Astrocyte (in vitro differentiated cells and primary cell): ENCODE data around the gene BTRC. TPM values are rescaled to one million over a fixed set of nuclear protein-coding genes. Genes with fewer than 3 reads are reported as not detected.

Experiments used
- DNase-seq: peaks from one replicate; pipeline ENCODE4 v3.0.0-alpha.2; 2010; ENCODE audit warnings: low read depth
- FAIRE-seq: peaks from 2 replicates; lab custom pipeline; 2011; peaks lifted over from hg19 to GRCh38; lab: Jason Lieb, UNC
- H2AFZ ChIP-seq: 2 replicates; pipeline ENCODE4 v1.6.0; 2012; ENCODE audit warnings: low read depth, low read length, inconsistent platforms
- H3K27ac ChIP-seq: 2 replicates; pipeline ENCODE4 v1.5.1; 2011; ENCODE audit warnings: low read depth, low read length, inconsistent platforms
- H3K27me3 ChIP-seq: 2 replicates; pipeline ENCODE4 v1.6.0; 2011; ENCODE audit warnings: low read length, inconsistent platforms; ENCODE audit not compliant: insufficient read depth
- H3K36me3 ChIP-seq: 2 replicates; pipeline ENCODE4 v1.5.1; 2011; ENCODE audit warnings: low read length, inconsistent platforms; ENCODE audit not compliant: insufficient read depth
- H3K4me1 ChIP-seq: 2 replicates; pipeline ENCODE4 v1.5.1; 2011; ENCODE audit warnings: low read length, inconsistent platforms; ENCODE audit not compliant: insufficient read depth
- H3K4me2 ChIP-seq: 2 replicates; pipeline ENCODE4 v1.6.0; 2012; ENCODE audit warnings: low read length, inconsistent platforms
- H3K4me3 ChIP-seq: 2 replicates; pipeline ENCODE4 v1.5.1; 2011; ENCODE audit warnings: low read depth, mild to moderate bottlenecking, low read length, inconsistent platforms; ENCODE audit not compliant: insufficient read depth
- H3K79me2 ChIP-seq: 2 replicates; pipeline ENCODE4 v1.6.0; 2012; ENCODE audit warnings: mild to moderate bottlenecking, low read length, inconsistent platforms; ENCODE audit not compliant: insufficient read depth
- H3K9ac ChIP-seq: 2 replicates; pipeline ENCODE4 v1.6.0; 2012; ENCODE audit warnings: mild to moderate bottlenecking, low read length, inconsistent platforms
- H3K9me3 ChIP-seq: 2 replicates; pipeline ENCODE4 v1.5.1; 2012; ENCODE audit warnings: low read depth, mild to moderate bottlenecking, low read length, inconsistent platforms; ENCODE audit not compliant: insufficient read depth
- H4K20me1 ChIP-seq: 2 replicates; pipeline ENCODE4 v1.6.0; 2012; ENCODE audit warnings: low read length, inconsistent platforms; ENCODE audit not compliant: insufficient read depth
- H3K27ac Mint-ChIP-seq: one replicate; pipeline ENCODE4 v1.8.0; 2021; ENCODE audit warnings: mild to moderate bottlenecking, mixed read lengths; ENCODE audit not compliant: unreplicated experiment
- H3K27me3 Mint-ChIP-seq: one replicate; pipeline ENCODE4 v1.8.0; 2021; ENCODE audit warnings: low read depth, mixed read lengths; ENCODE audit not compliant: unreplicated experiment
- H3K36me3 Mint-ChIP-seq: one replicate; pipeline ENCODE4 v1.8.0; 2021; ENCODE audit warnings: low read depth, mixed read lengths; ENCODE audit not compliant: unreplicated experiment
- H3K4me1 Mint-ChIP-seq: one replicate; pipeline ENCODE4 v1.8.0; 2021; ENCODE audit warnings: low read depth, mixed read lengths; ENCODE audit not compliant: unreplicated experiment
- H3K4me3 Mint-ChIP-seq: one replicate; pipeline ENCODE4 v1.8.0; 2021; ENCODE audit warnings: mild to moderate bottlenecking, moderate library complexity, mixed read lengths; ENCODE audit not compliant: unreplicated experiment
- H3K9me3 Mint-ChIP-seq: one replicate; pipeline ENCODE4 v1.8.0; 2021; ENCODE audit warnings: mild to moderate bottlenecking, mixed read lengths; ENCODE audit not compliant: unreplicated experiment
- CTCF ChIP-seq: IDR thresholded peaks from 2 replicates; pipeline ENCODE4 v1.5.1; 2011; ENCODE audit warnings: low read depth, mild to moderate bottlenecking, inconsistent platforms, low read length, moderate library complexity; ENCODE audit not compliant: insufficient read depth
- EZH2 ChIP-seq: IDR thresholded peaks from 2 replicates; pipeline ENCODE4 v1.6.1; 2012; ENCODE audit warnings: mild to moderate bottlenecking, low read length, inconsistent platforms; ENCODE audit not compliant: insufficient read depth
- total RNA-seq: library from RNA; stranded (reverse); gene quantifications from 2 replicates; pipeline ENCODE4 v1.2.1, GENCODE V29; 2021

BTRC gene
- total RNA-seq, 1 donor from 2014 or later, result 33.3 TPM

- H3K79me2 ChIP-seq, result peaks cover 12% of the 10 kb centered on the region
- Mint-ChIP-seq H3K4me1 (peaks cover 3% of the 10 kb centered on the region), H3K36me3 (no peaks in the 10 kb centered on the region), H3K27ac (no peak overlapping the region), H3K4me3 (no peak overlapping the region), H3K9me3 (no peaks in the 10 kb centered on the region), H3K27me3 (no peaks in the 10 kb centered on the region)
- no peaks in the 10 kb centered on the region for H3K27me3 ChIP-seq
- FAIRE-seq (no peak), DNase-seq (no peak)
- no peak overlapping the region for H2AFZ ChIP-seq
- no peak for TF ChIP-seq EZH2
- TF ChIP-seq CTCF, result no peak
- no peak overlapping the region for H3K4me2 ChIP-seq
- H3K4me1 ChIP-seq, result no peaks in the 10 kb centered on the region
- no peak overlapping the region for H3K4me3 ChIP-seq
- peaks cover 37% of the 10 kb centered on the region for H4K20me1 ChIP-seq
- no peak overlapping the region for H3K9ac ChIP-seq
- H3K9me3 ChIP-seq, result no peaks in the 10 kb centered on the region
- no peak overlapping the region for H3K27ac ChIP-seq
- no peaks in the 10 kb centered on the region for H3K36me3 ChIP-seq
Measured at GRCh38 chr10:101400585-101400984, 46.6 kb downstream of the BTRC start.

GRCh38 chr10:101402711-101403110, 48.7 kb downstream of the BTRC start:
- Mint-ChIP-seq H3K27me3 (no peaks in the 10 kb centered on the region), H3K9me3 (no peaks in the 10 kb centered on the region), H3K4me1 (peaks cover 3% of the 10 kb centered on the region), H3K4me3 (no peak overlapping the region), H3K27ac (no peak overlapping the region), H3K36me3 (peaks cover 1% of the 10 kb centered on the region)
- H3K27ac ChIP-seq, result no peak overlapping the region
- FAIRE-seq (no peak), DNase-seq (no peak)
- TF ChIP-seq EZH2 (no peak), CTCF (no peak)
- H3K9me3 ChIP-seq, result no peaks in the 10 kb centered on the region
- no peak overlapping the region for H2AFZ ChIP-seq
- no peak overlapping the region for H3K4me3 ChIP-seq
- H3K4me1 ChIP-seq, result no peaks in the 10 kb centered on the region
- H3K4me2 ChIP-seq, result no peak overlapping the region
- H3K27me3 ChIP-seq, result no peaks in the 10 kb centered on the region
- H3K9ac ChIP-seq, result no peak overlapping the region
- peaks cover 16% of the 10 kb centered on the region for H3K79me2 ChIP-seq
- peaks cover 29% of the 10 kb centered on the region for H4K20me1 ChIP-seq
- no peaks in the 10 kb centered on the region for H3K36me3 ChIP-seq

- Mint-ChIP-seq H3K4me1 (peaks cover 3% of the 10 kb centered on the region), H3K4me3 (peak overlapping the region; percentile 34), H3K36me3 (peaks cover 1% of the 10 kb centered on the region), H3K9me3 (no peaks in the 10 kb centered on the region), H3K27me3 (no peaks in the 10 kb centered on the region), H3K27ac (no peak overlapping the region)
- TF ChIP-seq CTCF (no peak), EZH2 (no peak)
- FAIRE-seq, result no peak
- H4K20me1 ChIP-seq, result peaks cover 26% of the 10 kb centered on the region
- no peaks in the 10 kb centered on the region for H3K9me3 ChIP-seq
- H3K4me2 ChIP-seq, result no peak overlapping the region
- no peaks in the 10 kb centered on the region for H3K27me3 ChIP-seq
- H3K9ac ChIP-seq, result no peak overlapping the region
- no peak overlapping the region for H3K4me3 ChIP-seq
- no peak overlapping the region for H2AFZ ChIP-seq
- H3K4me1 ChIP-seq, result no peaks in the 10 kb centered on the region
- DNase-seq, result no peak
- H3K27ac ChIP-seq, result no peak overlapping the region
- H3K79me2 ChIP-seq, result peaks cover 16% of the 10 kb centered on the region
- no peaks in the 10 kb centered on the region for H3K36me3 ChIP-seq
Measured at GRCh38 chr10:101403161-101403560, 49.2 kb downstream of the BTRC start.
